Activated CD8-positive, alpha-beta T cell treated with anti-CD3 and anti-CD28 coated beads, Interleukin-2, amount 10 ng/mL, durations not matched to agents 7 days and 5 days (primary cell): ENCODE data around the gene ANKMY1. TPM values are rescaled to one million over a fixed set of nuclear protein-coding genes. Genes with fewer than 3 reads are reported as not detected.
A peak's percentile ranks its signal among the peaks of the same experiment; 100 is the strongest.

ENCODE experiments used
- ATAC-seq: fragments of 150-1000 bp; cut with Tn5 transposase; one replicate; pipeline ENCODE4 v1.10.0; 2021; ENCODE audit warnings: moderate library complexity
- CTCF ChIA-PET: fragments of 350-600 bp; sonication (Branson Sonifier 250); formaldehyde crosslinking; loops from one replicate; lab custom pipeline; 2021; ENCODE audit warnings: antibody characterized with exemption; lab: Charles Lee
- POLR2A ChIA-PET: fragments of 350-600 bp; sonication (Branson Sonifier 250); formaldehyde crosslinking; loops from one replicate; lab custom pipeline; 2021; ENCODE audit warnings: antibody characterized with exemption; lab: Charles Lee
- DNase-seq: peaks from one replicate; pipeline ENCODE4 v3.0.0-alpha.2; 2020
- H3K27ac Mint-ChIP-seq: one replicate; pipeline ENCODE4 v1.8.0; 2021; ENCODE audit warnings: mild to moderate bottlenecking, mixed read lengths
- H3K27me3 Mint-ChIP-seq: one replicate; pipeline ENCODE4 v1.8.0; 2021; ENCODE audit warnings: low read depth, mixed read lengths
- H3K36me3 Mint-ChIP-seq: one replicate; pipeline ENCODE4 v1.8.0; 2021; ENCODE audit warnings: low read depth, mixed read lengths
- H3K4me1 Mint-ChIP-seq: one replicate; pipeline ENCODE4 v1.8.0; 2021; ENCODE audit warnings: low read depth, mixed read lengths
- H3K4me3 Mint-ChIP-seq: one replicate; pipeline ENCODE4 v1.8.0; 2021; ENCODE audit warnings: mild to moderate bottlenecking, mixed read lengths
- H3K9me3 Mint-ChIP-seq: one replicate; pipeline ENCODE4 v1.8.0; 2022; ENCODE audit warnings: mixed read lengths; ENCODE audit not compliant: insufficient read depth
- microRNA-seq: library from miRNA; unstranded; fragments of <30 nt; microRNA quantifications from one replicate; pipeline ENCODE4 v1.2.0, GENCODE V29; 2022
- total RNA-seq, 2 experiments: library from RNA; stranded (reverse); gene quantifications; one replicate each; pipeline ENCODE4 v1.2.3, GENCODE V29; 2021

ANKMY1 gene
- total RNA-seq, 2 experiments from 2014 or later, result 27.9 to 33.3 TPM

- Mint-ChIP-seq H3K36me3 (no peaks in the 10 kb centered on the region), H3K27me3 (peaks cover 19% of the 10 kb centered on the region), H3K9me3 (no peaks in the 10 kb centered on the region), H3K27ac (peak overlapping the region; percentile 36), H3K4me1 (peaks cover 18% of the 10 kb centered on the region), H3K4me3 (peak overlapping the region; percentile 44)
- CTCF ChIA-PET, result no interaction called here
- DNase-seq, result no peak
- ATAC-seq, result no peak
- POLR2A ChIA-PET, result no interaction called here
Measured at GRCh38 chr2:240432820-240433801, 124.7 kb downstream of the ANKMY1 start.

- Mint-ChIP-seq H3K9me3 (no peaks in the 10 kb centered on the region), H3K27me3 (peaks cover 13% of the 10 kb centered on the region), H3K4me3 (no peak overlapping the region), H3K4me1 (peaks cover 24% of the 10 kb centered on the region), H3K27ac (no peak overlapping the region), H3K36me3 (no peaks in the 10 kb centered on the region)
- ChIA-PET CTCF (no interaction called here), POLR2A (no interaction called here)
- ATAC-seq, result no peak
- DNase-seq, result no peak
Measured at GRCh38 chr2:240432430-240432819, 125.4 kb downstream of the ANKMY1 start.

- Mint-ChIP-seq H3K27ac (no peak overlapping the region), H3K9me3 (no peaks in the 10 kb centered on the region), H3K4me1 (peaks cover 24% of the 10 kb centered on the region), H3K27me3 (peaks cover 9% of the 10 kb centered on the region), H3K36me3 (no peaks in the 10 kb centered on the region), H3K4me3 (no peak overlapping the region)
- ChIA-PET CTCF (interaction anchor here (1.2 kb wide), 1 partner anchor 83 kb away, joined by 3 read pairs; no protein-coding TSS in a partner anchor), POLR2A (no interaction called here)
- DNase-seq, result no peak
- ATAC-seq, result no peak
Measured at GRCh38 chr2:240431661-240432424, 125.9 kb downstream of the ANKMY1 start.

- Mint-ChIP-seq H3K36me3 (no peaks in the 10 kb centered on the region), H3K4me1 (peaks cover 25% of the 10 kb centered on the region), H3K9me3 (no peaks in the 10 kb centered on the region), H3K4me3 (no peak overlapping the region), H3K27ac (no peak overlapping the region), H3K27me3 (peaks cover 8% of the 10 kb centered on the region)
- no peak for ATAC-seq
- POLR2A ChIA-PET, result no interaction called here
- no peak for DNase-seq
- CTCF ChIA-PET, result interaction anchor here (1.2 kb wide), 1 partner anchor 83 kb away, joined by 3 read pairs; no protein-coding TSS in a partner anchor
Measured at GRCh38 chr2:240431271-240431660, 126.5 kb downstream of the ANKMY1 start.

GRCh38 chr2:240430595-240430994 is 127.2 kb downstream of the ANKMY1 start:
- Mint-ChIP-seq H3K9me3 (no peaks in the 10 kb centered on the region), H3K4me3 (no peak overlapping the region), H3K27ac (no peak overlapping the region), H3K36me3 (no peaks in the 10 kb centered on the region), H3K27me3 (peaks cover 8% of the 10 kb centered on the region), H3K4me1 (peaks cover 25% of the 10 kb centered on the region)
- DNase-seq (no peak), ATAC-seq (no peak)
- CTCF ChIA-PET, result interaction anchor here (1.2 kb wide), 1 partner anchor 84 kb away, joined by 3 read pairs; no protein-coding TSS in a partner anchor
- POLR2A ChIA-PET, result no interaction called here

- ChIA-PET CTCF (no interaction called here), POLR2A (no interaction called here)
- Mint-ChIP-seq H3K27me3 (peaks cover 8% of the 10 kb centered on the region), H3K4me3 (no peak overlapping the region), H3K4me1 (peaks cover 25% of the 10 kb centered on the region), H3K27ac (no peak overlapping the region), H3K36me3 (no peaks in the 10 kb centered on the region), H3K9me3 (no peaks in the 10 kb centered on the region)
- ATAC-seq, result no peak
- DNase-seq, result no peak
Measured at GRCh38 chr2:240429872-240430491, 127.8 kb downstream of the ANKMY1 start.

Small RNA genes within 50 kb of the gene (microRNA-seq; reads per million reads assigned to microRNA genes)
- gene MIR149, result 41.9 reads per million, percentile 48 among the genes with 10 or more reads in this experiment

Other genes starting within 250 kb of the ANKMY1 start
- 1 to 10 TPM; 4.4 to 5.7 TPM for gene GPC1, start 122.3 kb downstream of the ANKMY1 start, total RNA-seq
- 1 to 10 TPM; 6.8 to 8.1 TPM for gene DUSP28, start 2.4 kb upstream of the ANKMY1 start, total RNA-seq
- gene RNPEPL1, start 10.5 kb upstream of the ANKMY1 start, total RNA-seq, result 100 to 1,000 TPM; 110 to 113 TPM
- 10 to 100 TPM; 53.0 to 61.2 TPM for gene CAPN10, start 28.7 kb upstream of the ANKMY1 start, total RNA-seq
- gene GPR35, start 67.5 kb upstream of the ANKMY1 start, total RNA-seq, result 10 to 100 TPM; 21.6 to 23.8 TPM
- not detected for gene AQP12B, start 124.9 kb upstream of the ANKMY1 start, total RNA-seq
- not detected for gene AQP12A, start 133.9 kb upstream of the ANKMY1 start, total RNA-seq